Prostate gland (tissue), 2 donors: ENCODE results near the gene KDM4C. TPM values are rescaled to one million over a fixed set of nuclear protein-coding genes. Genes with fewer than 3 reads are reported as not detected.

Experiments used
- DNase-seq: peaks from one replicate; pipeline ENCODE4 v3.0.0-alpha.2; 2019; ENCODE audit warnings: low spot score
- H3K27ac ChIP-seq, 2 donors: fragments of 200-600 bp; sonication (generic); 2 replicates each; pipeline ENCODE4 v1.5.1; 2017 to 2019
- H3K27me3 ChIP-seq: fragments of 200-600 bp; sonication (generic); replicated peaks from 2 replicates; pipeline ENCODE4 v1.5.1; 2019; ENCODE audit not compliant: insufficient read depth
- H3K36me3 ChIP-seq, 2 donors: fragments of 200-600 bp; sonication (generic); 1 replicate in 1 of 2; 2 replicates in 1 of 2; pipeline versions ENCODE4 v1.5.1 to v1.8.1; 2017 to 2019
- H3K4me1 ChIP-seq: fragments of 200-600 bp; sonication (generic); replicated peaks from 2 replicates; pipeline ENCODE4 v1.5.1; 2019
- H3K4me3 ChIP-seq, 2 donors: fragments of 200-600 bp; sonication (generic); 2 replicates each; pipeline ENCODE4 v1.5.1; 2017 to 2019
- H3K9me3 ChIP-seq: fragments of 200-600 bp; sonication (generic); 2 replicates; pipeline ENCODE4 v1.5.1; 2017
- CTCF ChIP-seq, 4 experiments: fragments of 200-600 bp in 2 of 4; fragments of 450-650 bp in 2 of 4; sonication (generic) in 2 of 4; IDR thresholded peaks; 1 replicate in 3 of 4; 2 replicates in 1 of 4; pipeline ENCODE4 v1.5.1; 2016 to 2019; ENCODE audit warnings: antibody characterized with exemption in 4 of 4, mild to moderate bottlenecking in 2 of 4, moderate library complexity in 2 of 4
- POLR2A ChIP-seq: fragments of 450-650 bp; IDR thresholded peaks from one replicate; pipeline ENCODE4 v1.6.1; 2016; ENCODE audit warnings: antibody characterized with exemption, mild to moderate bottlenecking
- POLR2AphosphoS5 ChIP-seq: sonication (generic); formaldehyde crosslinking; IDR thresholded peaks from one replicate; pipeline ENCODE4 v1.6.1; 2017; ENCODE audit warnings: antibody characterized with exemption
- WGBS: methylation state at CpG from one replicate; pipeline ENCODE4 v1.1.5; 2018; 5-methylcytosine and 5-hydroxymethylcytosine counted together
- intact Hi-C: fragments of 100-400 bp; cut with DNase I; formaldehyde crosslinking; loops from one replicate; pipeline ENCODE4 v1.14.2; 2022
- total RNA-seq, 2 donors: library from RNA; depleted of rRNA; stranded (reverse); fragments of >200 nt; gene quantifications; one replicate each; pipeline ENCODE4 v1.1.0, GENCODE V29; 2016

Gene KDM4C
- total RNA-seq, 2 donors from 2014 or later: 18.1 to 27.7 TPM

DNA sequence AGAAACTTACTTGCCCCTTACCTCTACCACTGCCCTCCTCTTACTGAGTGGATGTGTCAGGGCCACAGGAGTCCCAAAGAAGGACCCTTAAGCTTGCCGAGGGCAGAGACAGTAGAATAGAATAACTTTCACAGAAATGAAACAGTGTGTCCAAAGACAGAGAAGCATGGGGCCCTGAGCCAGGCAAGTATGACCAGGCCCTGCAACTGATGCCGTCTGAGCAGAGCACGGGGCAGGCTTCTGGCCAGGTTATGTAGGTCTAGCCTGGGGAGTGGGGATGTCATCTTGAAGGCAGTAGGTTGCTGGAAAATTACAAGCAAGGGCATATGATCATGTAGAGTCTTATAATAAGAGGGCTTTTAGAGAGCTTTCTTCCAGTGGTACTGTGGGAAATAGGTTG lies 415.4 kb downstream of the KDM4C start:
- DNase-seq: no peak
- Histone ChIP-seq H3K27me3 (no peaks in the 10 kb centered on the region), H3K4me3 (no peak overlapping the region), H3K4me1 (no peaks in the 10 kb centered on the region), H3K36me3 (no peaks in the 10 kb centered on the region), H3K9me3 (no peaks in the 10 kb centered on the region), H3K27ac (no peak overlapping the region)
- intact Hi-C loops: no loop called here
- no peak for TF ChIP-seq POLR2A
- no peak for TF ChIP-seq CTCF (IDR thresholded peaks at IDR 0.05)
- WGBS: 92% methylated on average over 3 of the region's 3 CpGs

DNA sequence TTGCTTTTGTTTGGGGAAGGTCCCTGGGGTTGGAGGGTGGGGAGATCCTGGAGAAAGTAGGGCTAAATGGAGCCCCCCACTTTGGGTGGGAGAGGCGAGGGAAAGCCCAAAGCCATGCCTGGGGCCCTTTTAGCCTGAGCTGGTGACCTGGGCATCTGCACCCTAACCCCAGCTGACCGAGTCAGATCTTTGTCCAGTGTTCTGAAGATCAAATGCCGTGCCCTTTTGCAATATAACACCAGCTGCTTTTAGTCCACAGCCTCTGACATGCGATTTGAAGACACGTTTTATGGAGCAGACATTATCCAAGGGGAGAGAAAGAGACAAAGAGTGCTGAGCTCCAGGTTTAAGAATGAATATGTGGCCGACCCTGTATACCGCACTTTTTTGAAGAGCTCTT lies 416.5 kb downstream of the KDM4C start:
- Histone ChIP-seq H3K36me3 (no peaks in the 10 kb centered on the region), H3K4me3 (no peak overlapping the region), H3K27ac (no peak overlapping the region), H3K27me3 (no peaks in the 10 kb centered on the region), H3K9me3 (no peaks in the 10 kb centered on the region), H3K4me1 (no peaks in the 10 kb centered on the region)
- TF ChIP-seq CTCF (IDR thresholded peaks at IDR 0.05): no peak
- TF ChIP-seq POLR2A: no peak
- TF ChIP-seq POLR2AphosphoS5: no peak
- intact Hi-C loops: no loop called here
- no peak for DNase-seq
- WGBS: 92% methylated on average over 7 of the region's 7 CpGs

DNA sequence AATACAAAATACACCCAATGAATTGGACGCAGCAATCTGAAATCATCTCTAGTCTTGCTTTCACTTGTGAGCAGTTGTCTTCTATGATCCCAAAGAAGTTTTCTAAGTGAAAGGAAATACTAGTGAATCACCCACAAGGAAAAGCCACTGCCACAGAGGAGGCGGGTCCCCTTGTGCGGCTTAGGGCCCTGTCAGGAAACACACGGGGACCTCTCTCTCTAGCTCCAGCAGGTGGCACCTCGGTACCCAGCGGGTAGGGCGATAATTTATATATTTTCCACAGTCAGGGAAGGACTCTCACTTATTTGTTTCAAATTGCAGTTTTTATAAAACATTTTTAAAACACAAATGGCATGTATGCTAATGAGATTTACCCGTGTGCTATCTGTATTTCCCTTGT lies 417.1 kb downstream of the KDM4C start:
- no peak overlapping the region for H3K4me3 ChIP-seq
- H3K36me3 ChIP-seq: no peaks in the 10 kb centered on the region
- H3K9me3 ChIP-seq: no peaks in the 10 kb centered on the region
- H3K27me3 ChIP-seq: no peaks in the 10 kb centered on the region
- intact Hi-C loops: no loop called here
- no peak overlapping the region for H3K27ac ChIP-seq
- no peak for TF ChIP-seq CTCF (IDR thresholded peaks at IDR 0.05)
- no peak for TF ChIP-seq POLR2A
- no peak for TF ChIP-seq POLR2AphosphoS5
- WGBS: 96% methylated on average over 8 of the region's 8 CpGs
- DNase-seq: no peak
- H3K4me1 ChIP-seq: no peaks in the 10 kb centered on the region

GRCh38 chr9:7176561-7176960 lies 418.8 kb downstream of the KDM4C start:
- DNase-seq: no peak
- Histone ChIP-seq H3K27me3 (no peaks in the 10 kb centered on the region), H3K4me1 (no peaks in the 10 kb centered on the region), H3K4me3 (no peak overlapping the region), H3K9me3 (no peaks in the 10 kb centered on the region), H3K36me3 (no peaks in the 10 kb centered on the region), H3K27ac (no peak overlapping the region)
- WGBS: 89% methylated on average over 1 of the region's 1 CpG
- intact Hi-C loops: no loop called here
- TF ChIP-seq POLR2AphosphoS5: no peak

DNA sequence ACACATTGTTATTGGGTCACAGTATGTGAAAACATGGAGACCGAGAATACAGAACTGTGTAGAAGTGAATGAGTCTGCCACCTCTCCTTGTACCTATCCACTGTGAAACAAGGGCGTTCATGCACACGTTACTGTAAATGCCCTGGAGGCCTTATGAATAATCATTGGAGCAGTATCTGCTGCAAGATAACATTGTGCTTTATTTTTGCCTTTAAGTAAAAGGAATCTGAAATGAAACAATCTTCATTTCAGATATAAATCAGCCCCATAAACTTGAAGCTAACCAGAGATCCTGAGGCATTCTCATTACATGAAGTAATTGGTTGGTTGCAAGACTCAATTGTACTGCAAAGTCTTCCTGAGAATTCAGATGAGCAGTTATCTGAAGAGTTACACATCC lies 419.6 kb downstream of the KDM4C start:
- no peaks in the 10 kb centered on the region for H3K36me3 ChIP-seq
- WGBS: 78% methylated on average over 3 of the region's 3 CpGs
- no peaks in the 10 kb centered on the region for H3K27me3 ChIP-seq
- intact Hi-C loops: no loop called here
- H3K9me3 ChIP-seq: no peaks in the 10 kb centered on the region
- no peak overlapping the region for H3K27ac ChIP-seq
- H3K4me1 ChIP-seq: no peaks in the 10 kb centered on the region
- no peak overlapping the region for H3K4me3 ChIP-seq
- DNase-seq: no peak
- TF ChIP-seq POLR2AphosphoS5 (no peak), POLR2A (no peak), CTCF (IDR thresholded peaks at IDR 0.05) (no peak)

DNA sequence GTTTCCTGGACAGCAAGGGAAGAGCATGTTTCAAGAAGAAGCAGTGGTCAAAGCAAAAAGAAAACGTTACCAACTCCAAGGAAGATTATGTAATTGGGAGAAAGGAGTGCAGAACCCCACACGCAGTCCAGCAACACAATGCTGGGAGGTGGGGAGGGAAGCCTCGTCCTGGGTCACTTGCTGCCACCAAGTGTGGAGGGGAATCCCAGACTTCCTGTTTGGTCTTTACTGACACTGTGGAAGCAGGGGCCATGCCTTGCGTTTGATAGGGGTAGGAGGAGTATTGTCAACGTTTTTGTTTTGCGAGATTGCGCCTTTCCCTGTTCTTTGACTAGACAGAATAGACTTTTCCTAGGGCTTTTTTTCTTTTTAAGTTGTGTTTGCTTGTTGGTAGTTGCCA lies 421.0 kb downstream of the KDM4C start:
- Histone ChIP-seq H3K27ac (no peak overlapping the region), H3K4me3 (no peak overlapping the region), H3K4me1 (no peaks in the 10 kb centered on the region), H3K9me3 (no peaks in the 10 kb centered on the region), H3K27me3 (no peaks in the 10 kb centered on the region), H3K36me3 (no peaks in the 10 kb centered on the region)
- no peak for TF ChIP-seq CTCF (IDR thresholded peaks at IDR 0.05)
- TF ChIP-seq POLR2AphosphoS5: no peak
- no peak for TF ChIP-seq POLR2A
- no peak for DNase-seq
- WGBS: 70% methylated on average over 7 of the region's 7 CpGs
- intact Hi-C loops: no loop called here
